GM12874 (cell line): ENCODE data around the gene SPOPL.

Experiments used
- CTCF ChIP-seq: IDR thresholded peaks from 2 replicates; pipeline ENCODE4 v1.5.1; 2011; ENCODE audit warnings: low read depth, mild to moderate bottlenecking, control low read depth, low read length, moderate library complexity; ENCODE audit not compliant: insufficient read depth

The SPOPL gene

DNA sequence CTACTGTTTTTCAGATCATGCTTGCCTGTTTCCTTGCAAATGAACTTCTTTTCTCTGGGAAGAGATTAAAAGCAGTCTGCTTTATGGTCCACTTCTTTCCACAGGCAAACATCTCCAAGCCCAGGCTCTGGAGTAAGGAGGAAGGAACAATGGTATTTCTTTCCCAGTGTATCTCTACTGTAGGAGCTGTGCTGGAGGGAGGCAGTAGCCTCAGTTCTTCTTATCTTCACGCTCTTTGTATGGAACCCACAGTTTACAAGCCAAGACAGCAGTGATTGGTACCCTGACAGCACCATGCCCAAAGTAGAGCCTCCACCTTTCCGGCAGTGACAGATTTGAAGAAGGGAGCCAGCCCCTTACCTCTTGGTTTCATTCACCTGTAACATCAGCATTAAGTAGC, 35.2 kb downstream of the SPOPL start:
- TF ChIP-seq CTCF, result no peak

DNA sequence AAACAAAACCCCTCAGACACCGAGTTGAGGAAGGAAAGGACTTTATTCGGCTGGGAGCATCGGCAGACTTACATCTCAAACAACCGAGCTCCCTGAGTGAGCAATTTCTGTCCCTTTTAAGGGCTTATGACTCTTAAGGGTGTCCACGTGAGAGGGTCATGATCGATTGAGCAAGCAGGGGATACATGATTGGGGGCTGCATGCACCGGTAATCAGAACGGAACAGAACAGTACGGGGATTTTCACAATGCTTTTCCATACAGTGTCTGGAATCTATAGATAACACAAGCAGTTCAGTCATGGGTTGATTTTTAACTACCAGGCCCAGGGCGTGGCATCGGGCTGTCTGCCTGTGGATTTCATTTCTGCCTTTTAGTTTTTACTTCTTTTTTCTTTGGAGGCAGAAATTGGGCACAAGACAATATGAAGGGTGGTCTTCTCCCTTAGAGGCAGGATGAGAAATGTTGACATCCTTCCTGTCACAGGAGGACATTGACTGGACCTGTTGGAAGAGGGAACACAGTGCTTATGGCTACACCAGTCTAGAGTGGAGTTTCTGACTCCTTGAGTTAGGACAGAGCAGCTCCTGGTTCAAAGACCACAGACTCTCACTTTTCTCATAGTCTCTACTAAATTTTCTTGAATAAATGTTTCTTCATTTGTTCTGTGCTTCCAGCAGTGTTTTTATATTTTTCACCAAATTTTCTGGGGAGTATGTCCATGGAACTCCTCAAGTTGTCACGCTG, 35.8 kb downstream of the SPOPL start:
- no peak for TF ChIP-seq CTCF

DNA sequence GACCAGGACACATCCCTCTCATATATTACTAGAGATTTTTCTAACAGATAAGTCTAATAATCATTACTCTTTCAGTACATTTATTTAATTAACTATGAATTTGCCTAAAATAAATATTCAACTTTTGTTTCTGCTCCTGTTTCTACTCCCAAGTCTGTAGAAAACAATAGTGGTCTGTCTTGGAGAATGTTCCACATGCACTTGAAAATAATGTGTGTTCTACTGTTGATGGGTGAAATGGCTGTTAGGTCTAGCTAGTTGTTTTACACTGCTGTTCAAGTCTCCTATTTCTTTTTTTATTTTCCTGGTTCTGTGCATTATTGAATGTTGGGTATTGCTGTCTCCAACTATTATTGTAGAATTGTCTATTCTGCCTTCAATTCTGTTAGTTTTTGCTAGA, 47.2 kb downstream of the SPOPL start:
- no peak for TF ChIP-seq CTCF

DNA sequence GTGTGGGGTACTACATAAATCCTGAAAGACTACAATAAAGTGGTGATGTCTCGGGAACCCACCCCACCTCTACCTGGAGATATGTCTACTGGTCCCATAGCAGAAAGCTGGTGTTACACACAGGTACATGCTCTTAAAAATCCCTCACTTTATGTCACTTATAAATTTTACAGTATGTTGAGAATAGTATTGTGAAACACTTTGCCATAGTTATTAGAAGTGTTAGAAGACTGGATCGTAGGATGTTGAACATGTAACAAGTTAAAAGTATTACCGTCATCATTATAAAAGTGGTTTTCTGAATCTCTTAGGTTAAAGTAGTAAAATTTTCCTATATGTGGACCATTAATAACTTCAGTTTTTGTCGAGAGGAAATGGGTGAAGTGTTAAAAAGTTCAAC, 48.6 kb downstream of the SPOPL start:
- no peak for TF ChIP-seq CTCF

DNA sequence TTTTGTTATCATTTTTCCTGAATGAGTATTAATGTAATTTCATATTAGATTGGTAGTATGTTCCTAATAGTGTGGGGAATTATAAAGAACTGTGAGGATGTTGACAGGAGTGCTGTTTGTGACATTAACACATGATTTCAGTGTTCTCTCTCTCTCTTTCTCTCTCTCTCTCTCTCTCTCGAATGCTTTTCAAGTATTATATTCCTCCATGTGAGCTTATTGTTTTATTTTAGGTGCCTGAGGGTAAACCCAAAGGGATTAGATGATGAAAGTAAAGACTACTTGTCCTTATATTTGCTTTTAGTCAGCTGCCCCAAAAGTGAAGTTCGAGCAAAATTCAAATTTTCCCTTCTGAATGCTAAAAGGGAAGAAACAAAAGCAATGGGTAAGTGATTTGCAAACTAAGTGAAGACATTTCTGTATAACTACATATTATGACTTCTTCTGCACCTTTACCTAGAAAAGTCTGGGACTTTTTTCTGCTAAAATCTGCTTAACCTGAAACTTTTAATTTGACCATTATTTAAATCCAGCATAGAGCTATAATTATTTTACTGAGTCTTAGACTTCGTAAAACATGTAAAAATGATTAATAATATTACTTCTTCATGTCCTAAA, 49.2 kb downstream of the SPOPL start:
- TF ChIP-seq CTCF, result no peak

DNA sequence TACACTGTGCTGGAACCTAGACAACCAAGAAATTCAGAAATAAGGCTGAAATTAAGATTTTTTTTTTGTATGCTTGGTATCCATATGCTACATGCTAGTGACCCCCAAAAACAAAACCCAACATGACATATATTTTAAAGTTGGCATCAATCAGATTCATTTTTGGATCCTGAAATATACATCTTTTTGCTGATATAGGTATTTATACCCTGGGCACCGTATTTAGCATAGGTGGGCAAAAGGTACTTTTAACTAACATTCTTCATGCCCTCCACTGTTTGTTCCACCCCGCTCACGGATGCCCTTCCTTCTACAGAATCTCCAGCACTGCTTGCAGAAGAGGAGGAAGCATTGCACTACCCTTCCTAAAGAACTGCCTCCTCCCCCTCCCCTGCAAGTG, 52.6 kb downstream of the SPOPL start:
- no peak for TF ChIP-seq CTCF

DNA sequence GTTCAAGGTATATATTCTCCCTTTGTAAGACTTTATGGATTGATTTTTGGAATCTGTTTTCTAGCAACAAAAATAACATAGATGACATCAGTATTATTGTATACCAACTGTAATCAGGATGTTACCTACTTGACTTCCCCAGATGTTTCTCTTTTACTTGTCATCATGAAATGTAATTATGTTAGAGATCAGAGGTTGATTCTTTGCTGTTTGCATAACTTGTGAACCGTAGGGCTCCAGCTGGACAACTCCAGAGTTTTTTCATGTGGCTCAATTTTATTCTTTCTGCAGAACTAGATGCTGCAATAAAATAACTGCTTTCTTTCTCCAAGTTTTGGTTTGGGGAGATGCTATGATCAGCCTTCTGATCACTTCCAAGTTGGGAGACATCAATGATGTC, 58.1 kb downstream of the SPOPL start:
- no peak for TF ChIP-seq CTCF
